Neural crest cell (in vitro differentiated cells): Measurements from ENCODE around the gene FOXP1. TPM values are rescaled to one million over a fixed set of nuclear protein-coding genes. Genes with fewer than 3 reads are reported as not detected.
A peak's percentile ranks its signal among the peaks of the same experiment; 100 is the strongest.

Experiments used
- DNase-seq: peaks from one replicate; pipeline ENCODE4 v3.0.0; 2021; ENCODE audit warnings: low read depth, mixed read lengths, low spot score
- H3K27ac Mint-ChIP-seq: one replicate; pipeline ENCODE4 v1.8.0; 2021; ENCODE audit warnings: mild to moderate bottlenecking, mixed read lengths; ENCODE audit not compliant: unreplicated experiment
- H3K27me3 Mint-ChIP-seq: 2 replicates; pipeline ENCODE4 v1.8.0; 2021; ENCODE audit warnings: low read depth, mild to moderate bottlenecking, mixed read lengths
- H3K36me3 Mint-ChIP-seq: 2 replicates; pipeline ENCODE4 v1.8.0; 2021; ENCODE audit warnings: low read depth, mild to moderate bottlenecking, mixed read lengths
- H3K4me1 Mint-ChIP-seq: 2 replicates; pipeline ENCODE4 v1.8.0; 2021; ENCODE audit warnings: mixed read lengths
- H3K4me3 Mint-ChIP-seq: one replicate; pipeline ENCODE4 v1.8.0; 2021; ENCODE audit warnings: mild to moderate bottlenecking, mixed read lengths
- H3K9me3 Mint-ChIP-seq: 2 replicates; pipeline ENCODE4 v1.8.0; 2021; ENCODE audit warnings: mixed read lengths
- CTCF ChIP-seq: fragments of 200-600 bp; sonication (generic); conservative IDR thresholded peaks from 2 replicates; pipeline ENCODE4 v1.5.0; 2021; ENCODE audit warnings: antibody characterized with exemption, mild to moderate bottlenecking
- total RNA-seq: library from RNA; stranded (reverse); gene quantifications from 2 replicates; pipeline ENCODE4 v1.2.1, GENCODE V29; 2021

The FOXP1 gene
- total RNA-seq, 1 donor from 2014 or later = 22.8 TPM

- no peak overlapping the region for H3K4me3 Mint-ChIP-seq
Measured at GRCh38 chr3:71008350-71008935, 575.1 kb downstream of the FOXP1 start.

GRCh38 chr3:71006810-71007785 is 576.4 kb downstream of the FOXP1 start:
- no peak overlapping the region for H3K4me3 Mint-ChIP-seq
- no peaks in the 10 kb centered on the region for H3K9me3 Mint-ChIP-seq
- H3K27ac Mint-ChIP-seq = no peak overlapping the region
- peak; percentile 65 for TF ChIP-seq CTCF
- DNase-seq = no peak
- peaks cover 25% of the 10 kb centered on the region for H3K4me1 Mint-ChIP-seq
- no peaks in the 10 kb centered on the region for H3K27me3 Mint-ChIP-seq
- H3K36me3 Mint-ChIP-seq = no peaks in the 10 kb centered on the region

More at GRCh38 chr3:71008350-71008935, 575.1 kb downstream of the FOXP1 start:
- peaks cover 3% of the 10 kb centered on the region for H3K36me3 Mint-ChIP-seq
- no peak overlapping the region for H3K27ac Mint-ChIP-seq
- H3K27me3 Mint-ChIP-seq = no peaks in the 10 kb centered on the region
- no peak for TF ChIP-seq CTCF
- no peaks in the 10 kb centered on the region for H3K9me3 Mint-ChIP-seq
- H3K4me1 Mint-ChIP-seq = peaks cover 25% of the 10 kb centered on the region
- DNase-seq = no peak

- Mint-ChIP-seq H3K4me3 (no peak overlapping the region), H3K27me3 (no peaks in the 10 kb centered on the region), H3K4me1 (peaks cover 25% of the 10 kb centered on the region), H3K36me3 (no peaks in the 10 kb centered on the region), H3K9me3 (no peaks in the 10 kb centered on the region), H3K27ac (no peak overlapping the region)
- TF ChIP-seq CTCF = no peak
- DNase-seq = no peak
Measured at GRCh38 chr3:71005702-71006321, 577.7 kb downstream of the FOXP1 start.

- Mint-ChIP-seq H3K27me3 (no peaks in the 10 kb centered on the region), H3K4me1 (peaks cover 34% of the 10 kb centered on the region), H3K27ac (no peak overlapping the region), H3K36me3 (no peaks in the 10 kb centered on the region), H3K9me3 (no peaks in the 10 kb centered on the region), H3K4me3 (no peak overlapping the region)
- DNase-seq = no peak
- TF ChIP-seq CTCF = no peak
Measured at GRCh38 chr3:71003511-71003910, 580.0 kb downstream of the FOXP1 start.

- Mint-ChIP-seq H3K4me1 (peaks cover 24% of the 10 kb centered on the region), H3K9me3 (no peaks in the 10 kb centered on the region), H3K27me3 (no peaks in the 10 kb centered on the region), H3K36me3 (peaks cover 5% of the 10 kb centered on the region), H3K4me3 (no peak overlapping the region), H3K27ac (no peak overlapping the region)
- no peak for TF ChIP-seq CTCF
- DNase-seq = no peak
Measured at GRCh38 chr3:71002298-71002697, 581.2 kb downstream of the FOXP1 start.
